Measurements from ENCODE around the gene TNS3.

DNA sequence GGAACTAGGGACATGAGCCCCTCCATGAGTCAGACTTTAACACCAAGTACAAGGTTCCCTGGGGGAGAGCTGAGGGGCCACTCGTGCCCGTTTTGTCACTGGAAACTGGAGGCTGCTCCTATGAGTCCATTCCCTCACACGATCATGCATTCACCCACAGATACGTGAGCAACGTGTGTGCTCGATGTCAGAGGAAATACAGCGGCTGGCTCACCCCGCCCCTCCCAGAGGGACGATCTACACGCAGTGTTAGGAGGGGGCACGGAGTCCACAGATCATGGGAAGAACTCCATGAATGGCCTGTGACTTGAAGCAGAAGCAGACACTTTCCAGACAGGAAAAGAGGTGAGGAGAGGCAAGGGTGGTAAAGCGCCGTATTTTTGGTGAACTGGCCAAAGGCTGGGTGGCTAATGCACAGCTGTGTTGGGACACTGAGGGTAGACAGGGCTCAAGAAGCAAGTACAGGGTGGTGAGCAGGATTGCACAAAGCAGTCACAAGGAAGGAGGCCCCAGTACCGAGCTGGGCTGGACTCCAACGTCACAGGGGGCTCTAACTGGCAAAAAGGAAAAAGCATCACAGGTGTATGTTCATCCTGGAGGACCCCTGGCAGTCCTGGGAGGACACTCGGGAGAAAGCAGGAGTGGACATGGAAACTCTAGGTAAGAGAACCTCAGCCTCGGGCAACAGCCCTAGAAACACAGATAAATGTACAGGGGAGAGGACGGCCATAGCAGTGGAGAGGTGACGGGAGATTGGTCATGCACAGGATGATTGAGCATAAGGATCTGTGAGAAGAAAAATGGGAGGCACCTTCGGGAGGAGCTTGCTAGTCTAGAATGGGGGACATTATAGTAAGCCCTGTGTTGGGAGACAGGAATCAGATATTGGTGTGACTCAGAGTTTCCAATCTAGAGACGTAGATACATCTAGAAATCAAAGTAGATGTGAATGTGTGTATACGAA lies 41.2 kb downstream of the TNS3 start:
- TF ChIP-seq EP300 (IDR thresholded peaks at IDR 0.05), result no peak
- TF ChIP-seq, protein P1, sequence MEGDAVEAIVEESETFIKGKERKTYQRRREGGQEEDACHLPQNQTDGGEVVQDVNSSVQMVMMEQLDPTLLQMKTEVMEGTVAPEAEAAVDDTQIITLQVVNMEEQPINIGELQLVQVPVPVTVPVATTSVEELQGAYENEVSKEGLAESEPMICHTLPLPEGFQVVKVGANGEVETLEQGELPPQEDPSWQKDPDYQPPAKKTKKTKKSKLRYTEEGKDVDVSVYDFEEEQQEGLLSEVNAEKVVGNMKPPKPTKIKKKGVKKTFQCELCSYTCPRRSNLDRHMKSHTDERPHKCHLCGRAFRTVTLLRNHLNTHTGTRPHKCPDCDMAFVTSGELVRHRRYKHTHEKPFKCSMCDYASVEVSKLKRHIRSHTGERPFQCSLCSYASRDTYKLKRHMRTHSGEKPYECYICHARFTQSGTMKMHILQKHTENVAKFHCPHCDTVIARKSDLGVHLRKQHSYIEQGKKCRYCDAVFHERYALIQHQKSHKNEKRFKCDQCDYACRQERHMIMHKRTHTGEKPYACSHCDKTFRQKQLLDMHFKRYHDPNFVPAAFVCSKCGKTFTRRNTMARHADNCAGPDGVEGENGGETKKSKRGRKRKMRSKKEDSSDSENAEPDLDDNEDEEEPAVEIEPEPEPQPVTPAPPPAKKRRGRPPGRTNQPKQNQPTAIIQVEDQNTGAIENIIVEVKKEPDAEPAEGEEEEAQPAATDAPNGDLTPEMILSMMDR (IDR thresholded peaks at IDR 0.05), result no peak
- no peak for TF ChIP-seq POLR2A (IDR thresholded peaks at IDR 0.05; ENCODE audit: low read depth)
- no peak for TF ChIP-seq POLR2AphosphoS5 (IDR thresholded peaks at IDR 0.05)
